ENCODE measurements around the gene MED12L.
A peak's percentile ranks its signal among the peaks of the same experiment; 100 is the strongest.

The MED12L gene

DNA sequence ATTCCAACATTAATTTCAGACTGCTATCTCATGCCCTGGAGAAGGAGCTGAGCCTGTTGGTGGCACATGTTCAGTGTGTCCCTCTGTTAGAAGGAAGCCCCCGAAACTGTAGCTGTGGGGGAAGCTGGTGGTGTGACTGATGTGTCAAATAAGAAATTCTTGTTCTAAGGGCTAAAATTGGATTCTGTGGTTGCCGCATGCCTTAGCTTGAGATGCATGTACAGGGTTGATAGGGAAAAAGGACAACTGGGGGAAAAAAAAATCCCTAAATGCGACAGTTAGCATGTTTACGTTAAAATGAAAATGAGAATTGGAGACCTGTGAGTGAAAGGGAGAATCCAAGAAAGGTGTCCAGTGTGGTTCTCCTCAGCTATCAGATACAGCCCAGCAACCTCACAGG, 58.6 kb downstream of the MED12L start:
- DNase-seq (ENCODE audit: low spot score), result no peak

DNA sequence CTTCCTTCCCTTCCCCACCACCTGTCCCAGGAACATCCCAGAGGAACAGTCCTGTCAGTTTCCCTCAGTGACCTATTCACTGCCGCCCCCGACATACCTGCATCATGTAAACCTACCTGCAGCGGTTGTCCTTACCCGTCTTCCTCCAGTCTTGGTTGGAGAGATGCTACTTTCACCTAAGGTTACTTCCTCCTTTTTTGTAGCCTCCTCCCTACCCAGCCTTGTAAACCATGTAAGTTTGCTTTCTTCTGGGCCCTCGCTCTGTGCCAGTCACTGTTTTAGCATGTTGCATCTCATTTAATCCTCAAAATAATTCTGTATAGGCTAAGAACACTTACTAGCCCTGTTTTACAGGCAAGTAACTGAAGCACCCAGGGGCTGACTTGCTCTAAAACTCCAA, 59.3 kb downstream of the MED12L start:
- DNase-seq (ENCODE audit: low spot score), result peak; percentile 11

DNA sequence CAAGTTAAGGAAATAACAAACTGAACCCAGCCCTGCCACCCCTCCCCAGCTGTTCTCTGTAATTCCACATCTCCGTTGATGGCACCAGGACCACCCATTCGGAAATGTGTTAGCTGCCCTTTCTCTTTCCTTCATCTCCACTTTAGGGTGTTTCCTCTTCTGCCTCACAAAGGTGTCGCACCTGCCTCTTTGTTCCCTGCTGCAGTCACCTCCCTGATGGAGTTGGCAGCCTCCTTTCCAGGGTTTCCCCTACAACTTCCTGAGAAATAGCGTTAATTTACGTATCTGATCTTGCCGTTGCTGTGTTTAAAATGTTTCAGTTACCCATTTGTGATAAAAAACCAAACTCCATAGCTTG, 60.2 kb downstream of the MED12L start:
- no peak for DNase-seq (ENCODE audit: low spot score)

DNA sequence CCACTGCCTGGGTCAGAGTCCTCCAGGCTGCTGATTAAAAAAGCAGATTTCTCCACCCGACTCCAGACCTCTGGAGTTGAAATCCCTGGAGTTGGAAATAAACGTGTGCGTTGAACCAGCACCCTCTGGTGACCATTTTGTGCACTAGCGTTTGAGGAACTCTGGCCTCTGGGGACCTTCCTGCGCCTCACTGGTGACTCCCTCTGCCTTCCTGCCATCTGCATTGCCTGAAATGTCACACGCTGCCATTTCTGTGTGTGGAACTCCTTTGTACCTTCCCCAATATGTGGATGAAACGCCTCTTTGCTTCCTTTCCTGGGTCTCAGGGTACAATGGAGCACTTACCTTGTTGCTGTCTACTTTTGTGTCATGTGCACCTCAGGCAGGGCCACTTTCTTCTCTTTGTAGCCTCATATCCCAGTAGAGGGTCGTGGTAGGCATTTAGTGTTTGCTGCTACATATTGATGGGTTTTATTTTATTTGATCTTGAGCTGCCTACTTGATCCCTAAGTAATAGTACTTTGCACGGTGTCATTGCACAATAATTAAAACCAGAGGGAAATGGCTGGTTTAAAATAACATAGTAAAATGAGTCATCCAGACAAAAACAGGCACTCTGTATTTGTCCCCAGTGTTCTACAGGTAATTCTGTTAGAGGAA, 60.7 kb downstream of the MED12L start:
- peak; percentile 78 for DNase-seq (ENCODE audit: low spot score)

DNA sequence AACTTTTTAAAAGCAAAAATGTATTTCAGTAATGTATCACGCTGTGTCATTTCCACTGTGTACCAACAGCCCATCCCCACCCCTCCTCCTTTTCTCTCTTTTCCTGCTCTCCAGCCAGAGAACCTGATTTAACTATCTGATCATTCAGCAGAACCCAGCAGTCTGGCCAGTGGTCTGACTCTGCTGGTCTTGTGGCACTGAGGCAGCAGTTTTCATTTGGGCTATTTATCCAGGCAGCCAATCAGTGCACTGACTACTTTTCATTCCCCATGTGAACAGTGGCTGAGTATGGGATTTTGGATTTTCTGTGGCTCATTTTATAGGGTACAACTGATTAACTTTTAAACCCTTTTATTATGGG, 61.2 kb downstream of the MED12L start:
- DNase-seq (ENCODE audit: low spot score), result no peak

DNA sequence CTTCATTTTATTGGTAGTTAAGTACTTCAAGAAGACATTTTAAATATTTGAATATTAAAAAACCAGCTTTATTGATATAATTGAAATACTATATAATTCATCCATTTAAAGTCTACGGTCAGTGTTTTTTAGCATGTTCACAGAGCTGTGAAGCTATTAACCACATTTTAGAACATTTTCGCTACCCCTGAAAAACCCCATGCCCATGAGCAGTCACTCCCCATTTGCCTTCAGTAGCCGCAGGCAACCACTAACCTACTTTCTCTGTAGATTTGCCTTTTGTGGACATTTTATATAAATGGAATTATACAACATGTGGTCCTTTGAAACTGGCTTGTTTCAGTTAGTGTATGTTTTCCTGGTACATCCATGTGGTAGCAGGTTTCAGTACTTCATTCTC, 61.8 kb downstream of the MED12L start:
- DNase-seq (ENCODE audit: low spot score), result no peak

DNA sequence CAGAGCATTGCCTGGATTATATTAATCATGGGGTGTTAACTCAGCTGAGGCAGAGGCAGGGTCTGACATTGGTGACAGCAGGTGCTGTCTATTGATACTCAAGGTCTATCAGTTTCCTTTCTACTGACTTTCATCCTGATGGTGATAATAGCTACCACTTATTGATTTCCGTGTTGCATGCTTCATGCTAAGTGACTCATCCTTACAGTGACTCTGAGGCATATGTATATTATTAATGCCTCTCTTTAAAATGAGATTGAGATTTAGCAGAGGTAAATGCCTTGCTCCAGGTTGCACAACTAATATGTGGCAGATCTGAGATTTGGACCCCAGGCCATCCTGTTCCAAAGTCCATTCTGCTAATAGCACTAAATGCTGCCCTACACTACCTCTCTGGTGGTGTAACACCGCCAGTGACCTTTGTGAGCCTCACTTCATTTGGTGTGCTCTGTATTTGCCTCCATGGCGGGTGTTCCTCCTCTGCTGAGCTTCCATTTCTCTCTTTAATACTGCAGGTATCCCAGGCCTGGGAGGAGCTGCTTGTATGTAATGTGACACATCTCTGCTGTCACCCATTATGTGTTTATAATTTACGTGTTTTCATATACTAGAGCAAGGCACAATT, 67.1 kb downstream of the MED12L start:
- DNase-seq (ENCODE audit: low spot score), result no peak

DNA sequence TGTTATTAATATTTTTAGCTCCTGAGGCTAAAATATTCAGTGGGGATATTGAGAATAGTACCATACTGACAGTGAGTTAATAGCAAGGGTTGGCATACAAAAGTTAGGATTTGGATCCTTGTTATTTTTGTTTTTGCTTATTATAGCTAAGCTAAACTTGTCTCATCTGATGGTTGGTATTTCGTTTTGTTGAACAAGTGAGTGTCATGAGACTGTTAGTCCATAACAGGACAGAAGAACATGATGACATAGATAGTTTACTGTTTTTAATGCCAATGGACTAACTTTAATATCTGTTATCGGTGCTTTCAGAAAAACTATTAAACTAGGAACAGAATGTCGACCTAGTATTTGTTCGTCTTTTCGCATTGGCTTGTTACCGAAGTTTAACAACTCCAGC, 69.1 kb downstream of the MED12L start:
- DNase-seq (ENCODE audit: low spot score), result no peak

DNA sequence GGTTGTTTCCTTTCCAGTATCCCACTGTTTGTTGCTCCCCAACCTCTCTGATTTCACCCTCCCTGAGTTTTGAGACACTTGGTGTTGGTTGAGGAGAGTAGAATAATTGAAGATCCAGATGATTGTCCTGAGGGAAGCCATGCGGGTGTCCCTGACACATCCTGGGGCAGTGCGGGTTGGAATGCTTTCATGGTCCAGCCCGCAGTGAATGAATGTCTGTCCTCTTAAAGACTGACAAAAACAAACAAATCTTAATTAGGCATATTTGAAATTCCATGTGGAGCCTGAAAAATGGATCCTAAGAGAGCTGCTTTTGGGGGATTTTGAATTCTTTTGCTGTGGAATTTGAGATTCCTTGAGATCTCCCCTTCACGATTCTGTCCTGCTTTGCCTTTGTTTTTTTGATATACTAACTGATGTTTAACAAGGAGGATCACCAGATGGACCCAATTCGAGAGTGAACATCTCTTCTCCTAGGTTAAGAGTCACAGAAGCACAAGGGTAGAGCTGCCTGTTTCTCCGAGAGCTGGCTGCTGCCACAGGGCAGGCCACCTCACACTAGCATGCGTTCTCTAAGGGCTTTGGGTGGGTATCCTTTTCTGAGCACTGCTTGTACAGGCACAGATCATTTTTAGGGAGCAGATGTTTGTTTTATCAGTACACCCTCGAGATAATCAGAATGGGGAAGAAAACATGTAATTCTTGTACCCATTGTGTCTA, 70.1 kb downstream of the MED12L start:
- DNase-seq (ENCODE audit: low spot score), result no peak

DNA sequence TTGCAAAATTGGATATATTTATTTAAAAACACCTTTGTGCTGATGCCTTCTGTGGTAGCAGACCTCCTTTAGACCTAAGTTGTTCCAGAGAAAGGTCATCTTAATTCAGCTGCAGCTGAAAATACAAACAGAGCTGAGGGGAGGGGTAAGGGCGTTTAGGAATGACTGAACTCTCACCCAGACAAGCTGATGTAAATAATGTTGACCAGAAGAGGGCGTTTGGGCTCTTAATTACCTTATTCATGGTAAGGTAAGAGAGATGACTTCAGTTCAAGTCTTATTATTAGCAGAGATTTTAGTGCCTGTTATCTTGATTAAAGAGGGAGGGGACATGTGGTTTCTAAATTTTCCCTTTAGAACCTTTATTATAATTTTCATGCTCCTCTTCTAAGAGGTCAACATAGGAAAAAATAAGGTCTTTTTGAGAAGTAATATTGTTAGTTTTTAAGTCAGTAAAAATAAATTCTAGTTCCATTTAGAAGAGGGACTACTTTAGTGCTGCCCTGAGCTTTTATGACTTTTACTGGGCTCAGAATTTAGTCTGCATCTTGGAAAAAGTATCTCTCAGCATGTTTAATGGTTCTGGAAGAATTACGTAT, 71.3 kb downstream of the MED12L start:
- DNase-seq (ENCODE audit: low spot score), result peak; percentile 57

DNA sequence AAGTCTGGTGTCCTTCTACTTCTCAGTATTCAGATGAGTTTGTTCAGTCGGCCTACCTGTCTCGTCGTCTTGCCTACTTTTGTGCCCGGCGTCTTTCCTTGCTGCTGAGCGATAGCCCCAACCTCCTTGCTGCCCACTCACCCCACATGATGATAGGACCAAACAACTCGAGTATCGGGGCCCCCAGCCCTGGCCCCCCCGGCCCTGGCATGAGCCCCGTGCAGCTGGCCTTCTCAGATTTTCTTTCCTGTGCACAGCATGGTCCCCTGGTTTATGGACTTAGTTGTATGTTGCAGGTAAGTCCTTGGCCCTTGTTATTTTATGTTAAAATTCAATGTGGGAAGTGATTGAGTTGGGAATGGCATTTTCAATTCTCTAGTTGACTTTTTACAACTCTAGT, 74.3 kb downstream of the MED12L start:
- DNase-seq (ENCODE audit: low spot score), result no peak

DNA sequence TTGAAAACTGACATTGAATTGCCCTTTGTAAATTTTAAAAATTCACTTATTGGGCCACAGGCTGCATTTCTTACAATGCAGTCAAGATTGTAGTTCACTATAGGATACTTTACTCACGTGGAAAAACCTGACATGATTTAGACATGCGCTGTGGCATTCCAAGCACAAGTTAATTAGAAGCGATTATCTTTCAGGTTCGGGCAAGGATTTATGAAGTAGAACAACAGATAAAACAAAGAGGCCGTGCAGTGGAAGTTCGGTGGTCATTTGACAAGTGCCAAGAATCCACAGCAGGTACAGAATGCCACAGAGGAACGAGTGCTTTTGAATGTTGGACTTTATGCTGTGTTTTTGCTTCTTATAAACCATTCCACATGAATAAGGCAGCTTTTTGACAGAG, 79.8 kb downstream of the MED12L start:
- no peak for DNase-seq (ENCODE audit: low spot score)

DNA sequence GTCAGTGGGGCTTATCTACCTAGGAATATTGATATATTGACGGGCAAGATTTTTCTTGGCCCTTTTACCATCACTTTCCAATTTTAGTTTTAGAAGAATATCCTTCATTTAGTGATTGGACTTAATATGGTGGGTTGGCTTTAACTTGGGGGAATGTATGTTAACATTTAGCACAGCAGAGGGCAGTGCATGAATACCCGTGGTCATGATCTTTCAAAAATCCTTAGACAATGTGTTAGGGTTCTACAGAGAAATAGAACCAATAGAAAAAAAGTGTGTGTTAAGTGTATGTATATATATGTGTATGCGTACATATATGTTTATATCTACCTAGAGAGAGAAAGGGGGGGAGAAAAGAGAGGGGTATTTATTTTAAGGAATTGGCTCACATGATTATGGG, 80.7 kb downstream of the MED12L start:
- DNase-seq (ENCODE audit: low spot score), result no peak

DNA sequence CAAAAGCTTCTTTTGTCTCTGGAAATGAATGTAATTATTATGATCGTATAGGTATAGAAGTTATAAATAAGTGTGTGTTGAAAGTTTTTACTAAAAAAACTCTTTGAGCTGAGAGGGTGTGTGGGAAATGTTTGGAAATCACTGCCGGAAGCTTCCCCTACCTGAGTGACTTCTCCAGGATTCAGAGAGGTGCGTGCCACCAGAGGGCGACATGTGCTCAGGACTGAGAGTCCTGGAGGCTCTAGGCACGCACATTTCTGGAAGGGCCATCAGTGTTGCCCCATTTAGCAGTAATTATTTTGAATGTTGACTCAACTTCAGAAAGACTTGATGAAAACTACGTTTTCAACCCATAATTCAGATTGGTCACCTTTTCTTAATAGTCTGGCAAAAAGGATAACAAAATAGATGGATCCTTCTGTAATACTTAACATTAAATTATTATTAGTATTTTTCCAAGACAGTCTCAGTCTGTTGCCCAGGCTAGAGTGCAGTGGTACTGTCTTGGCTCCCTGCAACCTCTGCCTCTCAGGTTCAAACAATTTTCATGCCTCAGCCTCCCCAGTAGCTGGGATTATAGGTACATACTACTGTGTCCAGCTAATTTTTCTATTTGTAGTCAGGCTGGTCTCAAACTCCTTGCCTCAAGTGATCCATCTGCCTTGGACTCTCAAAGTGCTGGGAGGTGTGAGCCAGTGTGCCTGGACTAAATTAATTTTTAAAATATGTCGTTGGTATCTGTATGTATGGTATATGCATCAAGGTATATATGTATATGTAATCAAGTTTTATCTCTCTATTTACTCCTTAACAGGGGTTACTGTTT, 83.0 kb downstream of the MED12L start:
- DNase-seq (ENCODE audit: low spot score), result peak; percentile 47

DNA sequence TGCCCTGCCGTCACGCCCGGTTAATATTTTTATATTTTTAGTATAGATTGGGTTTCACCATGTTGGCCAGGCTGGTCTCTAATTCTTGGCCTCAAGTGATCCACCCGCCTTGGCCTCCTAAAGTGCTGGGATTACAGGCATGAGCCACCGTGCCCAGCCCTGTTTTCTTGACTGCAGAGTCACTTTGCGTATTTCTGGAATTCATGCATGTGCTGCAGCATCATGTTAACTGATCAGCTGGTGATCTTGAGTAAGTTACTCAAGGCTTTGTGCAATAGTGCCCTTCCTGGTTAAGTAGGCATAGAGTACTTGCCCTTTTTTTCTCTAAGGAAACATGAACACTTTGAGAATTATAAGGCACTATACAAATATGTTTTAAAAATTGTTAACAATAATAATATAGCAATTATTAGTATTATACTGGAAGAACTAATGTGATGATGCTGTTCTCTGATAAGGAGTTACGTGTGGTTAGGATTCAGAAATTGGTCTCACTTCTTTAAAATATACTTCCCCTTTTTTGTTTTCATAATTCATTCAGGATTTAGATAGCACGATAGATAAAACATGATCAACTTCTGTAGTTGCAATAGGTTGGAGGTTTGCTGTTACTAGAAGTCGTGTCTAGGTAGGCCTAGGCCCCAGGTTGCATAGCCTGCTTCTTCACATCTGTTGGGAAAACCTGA, 83.9 kb downstream of the MED12L start:
- DNase-seq (ENCODE audit: low spot score), result peak; percentile 38

DNA sequence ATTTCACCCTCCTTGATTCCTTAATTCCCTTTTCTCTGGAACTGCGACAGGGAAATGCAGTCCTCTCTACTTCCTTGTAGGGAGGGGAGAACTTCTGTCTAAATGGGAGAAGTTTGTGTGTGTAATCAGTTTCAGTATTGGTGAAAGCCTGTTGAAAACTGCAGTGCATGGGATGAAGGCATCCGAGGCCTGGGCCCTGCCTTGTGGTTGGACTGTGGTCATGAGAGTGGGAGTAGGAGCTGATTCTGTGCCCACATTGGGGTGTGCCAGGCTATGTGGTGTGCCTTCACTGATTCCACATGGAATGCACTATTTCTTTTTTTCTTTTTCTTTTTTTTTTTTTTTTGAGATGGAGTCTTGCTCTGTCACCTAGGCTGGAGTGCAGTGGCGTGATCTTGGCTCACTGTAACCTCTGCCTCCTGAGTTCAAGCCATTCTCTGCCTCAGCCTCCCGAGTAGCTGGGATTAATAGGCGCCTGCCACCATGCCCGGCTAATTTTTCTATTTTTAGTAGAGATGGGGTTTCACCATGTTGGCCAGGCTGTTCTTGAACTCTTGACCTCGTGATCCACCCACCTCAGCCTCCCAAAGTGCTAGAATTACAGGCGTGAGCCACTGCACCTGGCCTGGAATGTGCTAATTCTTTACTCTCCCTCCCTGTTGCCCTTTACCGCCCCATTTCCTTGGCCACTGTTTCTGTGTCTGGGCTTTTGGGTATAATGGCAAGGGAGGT, 84.7 kb downstream of the MED12L start:
- peak; percentile 25 for DNase-seq (ENCODE audit: low spot score)

DNA sequence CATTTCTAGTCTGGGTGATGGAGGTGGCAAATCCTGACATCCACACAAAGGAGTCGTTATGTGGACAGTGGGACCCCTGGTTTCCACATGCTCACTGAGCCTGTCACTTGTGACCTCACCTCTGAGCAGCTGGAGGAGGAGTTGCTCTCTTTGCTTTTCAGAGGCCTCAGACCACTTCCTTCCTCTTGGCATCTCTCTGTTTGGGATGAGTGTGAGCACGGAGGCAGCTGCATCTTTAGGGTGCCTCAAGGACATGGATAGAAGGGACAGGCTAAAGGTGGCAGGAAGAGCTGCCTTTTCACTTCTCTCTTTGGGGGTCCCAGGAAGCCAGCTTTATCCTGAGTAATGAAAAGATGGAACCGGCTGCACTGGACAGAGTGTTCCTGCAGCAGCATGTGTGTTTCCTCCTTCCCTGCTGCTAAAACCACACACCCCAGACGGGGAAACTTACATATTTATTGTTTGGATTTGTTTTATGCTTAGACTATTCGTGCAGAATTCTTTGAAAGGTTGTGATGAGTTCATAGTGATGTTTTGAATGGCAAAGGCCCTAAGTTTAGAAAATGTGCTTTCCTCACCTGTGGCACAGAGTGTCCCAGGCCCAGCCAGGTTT, 85.8 kb downstream of the MED12L start:
- DNase-seq (ENCODE audit: low spot score), result no peak

DNA sequence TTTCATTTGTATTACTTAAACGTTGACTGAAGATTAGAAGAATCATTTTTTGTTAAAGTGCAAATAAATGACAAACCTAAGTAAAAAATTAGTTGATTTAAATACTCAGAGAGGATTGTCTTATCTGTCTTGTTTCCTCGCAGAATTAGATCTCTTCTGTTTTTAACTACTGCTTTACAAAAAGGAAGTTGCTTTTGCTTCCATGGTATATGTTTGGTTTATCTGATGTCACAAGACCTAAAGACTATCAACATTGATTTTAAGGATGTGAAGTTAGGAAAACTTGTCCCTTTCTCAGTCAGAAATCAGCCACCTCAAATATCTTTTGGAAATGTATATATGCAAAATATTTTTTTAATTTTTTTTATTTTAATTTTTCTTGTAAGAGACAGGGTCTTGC, 88.9 kb downstream of the MED12L start:
- no peak for DNase-seq (ENCODE audit: low spot score)

DNA sequence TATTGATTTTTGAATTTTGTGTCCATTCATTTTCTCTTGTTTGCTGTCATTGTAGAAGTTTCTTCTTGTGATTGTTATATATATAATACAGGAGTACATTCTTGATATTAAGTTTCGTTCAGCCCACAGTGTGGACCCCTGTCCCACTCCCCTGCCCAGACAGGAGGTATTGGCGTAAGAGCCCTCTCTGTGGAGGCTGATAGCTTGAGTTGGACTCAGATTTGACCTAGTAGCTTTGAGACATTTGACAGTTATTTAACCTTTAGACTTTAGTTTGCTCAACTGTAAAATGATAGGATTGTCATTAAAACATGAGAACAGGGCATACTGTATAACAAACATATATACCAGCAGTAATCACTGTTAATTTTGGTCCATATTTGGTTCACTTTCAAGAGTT, 90.5 kb downstream of the MED12L start:
- DNase-seq (ENCODE audit: low spot score), result no peak

DNA sequence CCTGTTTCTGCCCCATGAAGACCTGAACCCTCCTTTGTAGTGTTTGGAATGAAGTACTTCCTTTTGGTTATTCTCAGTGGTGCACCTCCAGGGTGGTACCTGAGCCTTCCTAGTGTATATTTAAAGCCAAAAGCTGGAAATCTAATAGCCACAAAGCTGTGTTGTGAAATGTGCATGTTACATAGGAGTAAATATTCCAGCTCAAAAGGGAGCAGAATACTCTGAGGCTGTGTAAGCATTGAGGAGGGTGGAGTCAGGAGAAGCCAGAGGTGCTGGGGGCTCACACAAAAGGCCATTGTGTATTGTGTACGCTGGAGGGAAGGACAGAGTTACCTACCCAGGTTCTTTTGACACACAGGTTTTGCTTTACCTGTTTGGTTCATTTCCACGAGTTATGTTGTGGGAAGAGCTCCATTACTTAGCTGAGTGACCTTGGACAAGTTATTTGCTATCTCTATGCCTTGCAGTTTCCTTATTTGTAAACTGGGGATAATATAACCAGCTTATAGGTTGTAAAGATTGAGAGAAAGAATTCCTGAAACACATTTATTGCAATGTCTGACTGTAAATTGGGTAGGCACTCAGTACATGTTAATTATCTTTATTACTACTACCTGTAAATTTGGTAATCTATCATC, 92.9 kb downstream of the MED12L start:
- DNase-seq (ENCODE audit: low spot score), result no peak

Data from germinal center (tissue), 1 donor.